Left kidney (tissue), 2 donors: ENCODE measurements around the gene CABS1. TPM values are rescaled to one million over a fixed set of nuclear protein-coding genes. Genes with fewer than 3 reads are reported as not detected.

Experiments
- DNase-seq: peaks from one replicate; pipeline ENCODE4 v3.0.0-alpha.2; 2013
- polyA plus RNA-seq: library from polyadenylated mRNA; unstranded; fragments of 120-200 nt; gene quantifications from one replicate; pipeline ENCODE4 v1.2.1, GENCODE V29; 2013; ENCODE audit not compliant: insufficient read length

The CABS1 gene
- polyA plus RNA-seq, 1 donor = 0.08 TPM

- DNase-seq = no peak
Observed at GRCh38 chr4:70382691-70383181, 48.0 kb downstream of the CABS1 start, which contains the start of gene SMR3B. TSS of gene SMR3B (plus strand) at chr4:70383131. CDS start at chr4:70384511, 1,380 bp downstream.

Other genes with a start within 250 kb of the CABS1 start
- 0.15 TPM for gene PRR27, start 180.7 kb upstream of the CABS1 start, polyA plus RNA-seq
- 1.8 TPM for gene ODAM, start 139.3 kb upstream of the CABS1 start, polyA plus RNA-seq
- gene FDCSP, start 108.9 kb upstream of the CABS1 start, polyA plus RNA-seq = 0.58 TPM
- not detected for gene CSN3, start 92.4 kb upstream of the CABS1 start, polyA plus RNA-seq
- not detected for gene SMR3A, start 25.8 kb downstream of the CABS1 start, polyA plus RNA-seq
- gene SMR3B, start 48.1 kb downstream of the CABS1 start, polyA plus RNA-seq = not detected
- not detected for gene OPRPN, start 63.0 kb downstream of the CABS1 start, polyA plus RNA-seq
- gene MUC7, start 137.2 kb downstream of the CABS1 start, polyA plus RNA-seq = 0.08 TPM
- not detected for gene AMTN, start 183.6 kb downstream of the CABS1 start, polyA plus RNA-seq